Activated CD4-positive, alpha-beta memory T cell treated with anti-CD3 and anti-CD28 coated beads for 36 hours (primary cell): Measurements from ENCODE around the gene KAZN. TPM values are rescaled to one million over a fixed set of nuclear protein-coding genes. Genes with fewer than 3 reads are reported as not detected.

Experiments
- CTCF ChIA-PET: fragments of 350-600 bp; sonication (Branson Sonifier 250); formaldehyde crosslinking; loops from one replicate; lab custom pipeline; 2021; ENCODE audit warnings: antibody characterized with exemption, inconsistent platforms; lab: Charles Lee
- POLR2A ChIA-PET: fragments of 350-600 bp; sonication (Branson Sonifier 250); formaldehyde crosslinking; loops from one replicate; lab custom pipeline; 2021; ENCODE audit warnings: antibody characterized with exemption; lab: Charles Lee
- DNase-seq: peaks from one replicate; pipeline ENCODE4 v3.0.0-alpha.2; 2020
- H3K27ac Mint-ChIP-seq: one replicate; pipeline ENCODE4 v1.8.0; 2021; ENCODE audit warnings: mixed read lengths
- H3K27me3 Mint-ChIP-seq: one replicate; pipeline ENCODE4 v1.8.0; 2021; ENCODE audit warnings: mixed read lengths
- H3K36me3 Mint-ChIP-seq: one replicate; pipeline ENCODE4 v1.8.0; 2021; ENCODE audit warnings: mixed read lengths
- H3K4me1 Mint-ChIP-seq: one replicate; pipeline ENCODE4 v1.8.0; 2021; ENCODE audit warnings: low read depth, mixed read lengths
- H3K4me3 Mint-ChIP-seq: one replicate; pipeline ENCODE4 v1.8.0; 2021; ENCODE audit warnings: mild to moderate bottlenecking, mixed read lengths
- H3K9me3 Mint-ChIP-seq: one replicate; pipeline ENCODE4 v1.8.0; 2021; ENCODE audit warnings: mixed read lengths
- intact Hi-C: fragments of 100-400 bp; cut with micrococcal nuclease; formaldehyde crosslinking; loops from one replicate; pipeline ENCODE4 v1.15.1; 2023
- total RNA-seq, 2 experiments: library from RNA; stranded (reverse); gene quantifications; one replicate each; pipeline ENCODE4 v1.2.3, GENCODE V29; 2021

The KAZN gene
- total RNA-seq, 2 experiments from 2014 or later: 0.31 to 0.33 TPM

- H3K36me3 Mint-ChIP-seq: no peaks in the 10 kb centered on the region
- H3K27ac Mint-ChIP-seq: no peak overlapping the region
- CTCF ChIA-PET: interaction anchor here (1.2 kb wide), 1 partner anchor 18 kb away, joined by 3 read pairs; no protein-coding TSS in a partner anchor
- POLR2A ChIA-PET: no interaction called here
- no peaks in the 10 kb centered on the region for H3K9me3 Mint-ChIP-seq
- no peaks in the 10 kb centered on the region for H3K27me3 Mint-ChIP-seq
- no peaks in the 10 kb centered on the region for H3K4me1 Mint-ChIP-seq
- DNase-seq: no peak
- intact Hi-C loops: no loop called here
- H3K4me3 Mint-ChIP-seq: no peak overlapping the region
These were observed 446.6 kb downstream of the KAZN start for GRCh38 chr1:15045123-15045522.

- peak; percentile 61 for DNase-seq
- peaks cover 1% of the 10 kb centered on the region for H3K27me3 Mint-ChIP-seq
- ChIA-PET CTCF (interaction anchor here (0.7 to 1.4 kb wide), 4 partner anchors 11 to 268 kb away, joined by 3 read pairs; no protein-coding TSS in a partner anchor), POLR2A (no interaction called here)
- H3K4me3 Mint-ChIP-seq: no peak overlapping the region
- H3K4me1 Mint-ChIP-seq: no peaks in the 10 kb centered on the region
- H3K36me3 Mint-ChIP-seq: no peaks in the 10 kb centered on the region
- H3K27ac Mint-ChIP-seq: no peak overlapping the region
- intact Hi-C loops: no loop called here
- peaks cover 1% of the 10 kb centered on the region for H3K9me3 Mint-ChIP-seq
These were observed 448.1 kb downstream of the KAZN start for GRCh38 chr1:15046487-15047165.

DNA sequence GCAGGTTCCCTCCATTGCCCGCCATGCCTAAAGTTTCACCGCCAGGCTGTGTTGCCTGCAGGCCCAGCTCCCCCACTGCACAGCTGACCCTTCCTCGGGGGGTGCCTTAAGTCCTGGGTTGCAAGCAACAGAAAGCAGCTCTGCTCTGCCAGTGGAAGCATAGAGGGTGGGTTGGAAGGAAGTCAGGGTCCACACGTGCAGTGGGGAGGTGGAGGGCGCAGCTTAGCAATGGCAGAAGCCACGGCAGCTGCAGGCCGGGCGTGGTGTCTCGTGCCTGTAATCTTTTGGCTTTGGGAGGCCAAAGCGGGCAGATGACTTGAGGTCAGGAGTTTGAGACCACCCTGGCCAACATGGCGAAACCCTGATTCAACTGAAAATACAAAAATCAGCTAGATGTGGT, 448.8 kb downstream of the KAZN start:
- Mint-ChIP-seq H3K27me3 (peaks cover 1% of the 10 kb centered on the region), H3K36me3 (no peaks in the 10 kb centered on the region), H3K4me3 (no peak overlapping the region), H3K4me1 (no peaks in the 10 kb centered on the region), H3K9me3 (peaks cover 7% of the 10 kb centered on the region), H3K27ac (no peak overlapping the region)
- POLR2A ChIA-PET: no interaction called here
- CTCF ChIA-PET: interaction anchor here (1.0 to 1.4 kb wide), 3 partner anchors 10 to 269 kb away, joined by 3 read pairs; no protein-coding TSS in a partner anchor
- DNase-seq: no peak
- intact Hi-C loops: no loop called here

- H3K36me3 Mint-ChIP-seq: no peaks in the 10 kb centered on the region
- H3K9me3 Mint-ChIP-seq: peaks cover 7% of the 10 kb centered on the region
- H3K4me1 Mint-ChIP-seq: no peaks in the 10 kb centered on the region
- ChIA-PET POLR2A (no interaction called here), CTCF (no interaction called here)
- intact Hi-C loops: no loop called here
- no peak for DNase-seq
- H3K27me3 Mint-ChIP-seq: peaks cover 1% of the 10 kb centered on the region
- no peak overlapping the region for H3K4me3 Mint-ChIP-seq
- no peak overlapping the region for H3K27ac Mint-ChIP-seq
These were observed 450.0 kb downstream of the KAZN start for GRCh38 chr1:15048437-15048980.

DNA sequence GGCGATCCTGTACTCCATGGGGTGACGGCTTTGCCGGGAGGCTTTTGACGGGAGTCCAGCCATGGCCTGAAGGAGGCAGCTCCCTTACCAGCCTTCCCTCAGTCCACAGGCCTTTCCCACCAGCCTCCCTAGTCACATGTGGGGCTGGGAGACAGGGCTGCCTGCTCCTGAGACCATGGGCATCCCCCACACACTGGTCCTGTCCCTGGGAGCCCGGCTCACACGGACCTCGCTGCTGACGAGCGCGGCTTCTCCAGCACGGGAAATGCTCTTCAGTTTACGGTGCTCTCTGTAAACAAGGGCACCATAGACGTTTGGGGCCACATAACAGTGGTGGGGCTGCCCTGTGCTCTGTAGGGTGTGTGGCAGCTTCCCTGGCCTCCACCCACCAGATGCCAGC, 450.6 kb downstream of the KAZN start:
- no peak overlapping the region for H3K27ac Mint-ChIP-seq
- H3K27me3 Mint-ChIP-seq: peaks cover 1% of the 10 kb centered on the region
- H3K9me3 Mint-ChIP-seq: peaks cover 7% of the 10 kb centered on the region
- intact Hi-C loops: no loop called here
- DNase-seq: no peak
- ChIA-PET CTCF (no interaction called here), POLR2A (no interaction called here)
- no peaks in the 10 kb centered on the region for H3K36me3 Mint-ChIP-seq
- no peak overlapping the region for H3K4me3 Mint-ChIP-seq
- no peaks in the 10 kb centered on the region for H3K4me1 Mint-ChIP-seq

DNA sequence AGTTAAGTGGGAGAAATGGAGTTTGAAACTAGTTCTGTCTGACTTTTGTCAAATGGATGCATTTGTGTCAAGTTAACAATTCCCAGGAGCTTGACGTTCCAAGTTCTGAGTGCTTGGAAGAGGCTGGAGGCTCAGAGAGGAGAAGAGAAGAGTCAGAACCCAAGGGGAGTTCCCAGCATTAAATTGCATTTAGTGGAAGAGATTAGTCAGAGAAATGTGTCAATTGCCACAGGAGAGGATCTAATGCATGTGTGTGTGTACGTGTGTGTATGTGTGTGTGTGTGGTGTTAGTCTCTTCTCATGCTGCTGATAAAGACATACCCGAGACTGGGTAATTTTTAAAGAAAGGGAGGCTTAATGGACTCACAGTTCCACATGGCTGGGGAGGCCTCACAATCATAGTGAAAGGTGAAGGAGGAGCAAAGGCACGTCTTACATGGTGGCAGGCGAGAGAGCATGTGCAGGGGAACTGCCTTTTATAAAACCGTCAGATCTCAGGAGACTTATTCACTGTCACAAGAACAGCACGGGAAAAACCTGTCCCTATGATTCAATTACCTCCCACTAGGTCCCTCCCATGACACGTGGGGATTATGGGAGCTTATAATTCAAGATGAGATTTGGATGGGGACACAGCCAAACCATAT, 453.5 kb downstream of the KAZN start:
- peaks cover 3% of the 10 kb centered on the region for H3K27me3 Mint-ChIP-seq
- no peak overlapping the region for H3K4me3 Mint-ChIP-seq
- intact Hi-C loops: no loop called here
- H3K27ac Mint-ChIP-seq: no peak overlapping the region
- POLR2A ChIA-PET: no interaction called here
- H3K9me3 Mint-ChIP-seq: peaks cover 7% of the 10 kb centered on the region
- no peaks in the 10 kb centered on the region for H3K36me3 Mint-ChIP-seq
- CTCF ChIA-PET: interaction anchor here (0.7 kb wide), 1 partner anchor 504 kb away, joined by 3 read pairs; no protein-coding TSS in a partner anchor
- no peak for DNase-seq
- H3K4me1 Mint-ChIP-seq: no peaks in the 10 kb centered on the region

GRCh38 chr1:15053153-15053552, 454.7 kb downstream of the KAZN start:
- Mint-ChIP-seq H3K9me3 (peaks cover 7% of the 10 kb centered on the region), H3K4me1 (no peaks in the 10 kb centered on the region), H3K36me3 (no peaks in the 10 kb centered on the region), H3K27ac (no peak overlapping the region), H3K27me3 (peaks cover 3% of the 10 kb centered on the region), H3K4me3 (no peak overlapping the region)
- no peak for DNase-seq
- POLR2A ChIA-PET: no interaction called here
- intact Hi-C loops: no loop called here
- CTCF ChIA-PET: no interaction called here

GRCh38 chr1:15055736-15056415, 457.4 kb downstream of the KAZN start:
- peaks cover 2% of the 10 kb centered on the region for H3K27me3 Mint-ChIP-seq
- DNase-seq: no peak
- intact Hi-C loops: no loop called here
- H3K27ac Mint-ChIP-seq: no peak overlapping the region
- no peak overlapping the region for H3K4me3 Mint-ChIP-seq
- no peaks in the 10 kb centered on the region for H3K4me1 Mint-ChIP-seq
- ChIA-PET POLR2A (no interaction called here), CTCF (no interaction called here)
- H3K36me3 Mint-ChIP-seq: no peaks in the 10 kb centered on the region
- H3K9me3 Mint-ChIP-seq: peaks cover 7% of the 10 kb centered on the region

DNA sequence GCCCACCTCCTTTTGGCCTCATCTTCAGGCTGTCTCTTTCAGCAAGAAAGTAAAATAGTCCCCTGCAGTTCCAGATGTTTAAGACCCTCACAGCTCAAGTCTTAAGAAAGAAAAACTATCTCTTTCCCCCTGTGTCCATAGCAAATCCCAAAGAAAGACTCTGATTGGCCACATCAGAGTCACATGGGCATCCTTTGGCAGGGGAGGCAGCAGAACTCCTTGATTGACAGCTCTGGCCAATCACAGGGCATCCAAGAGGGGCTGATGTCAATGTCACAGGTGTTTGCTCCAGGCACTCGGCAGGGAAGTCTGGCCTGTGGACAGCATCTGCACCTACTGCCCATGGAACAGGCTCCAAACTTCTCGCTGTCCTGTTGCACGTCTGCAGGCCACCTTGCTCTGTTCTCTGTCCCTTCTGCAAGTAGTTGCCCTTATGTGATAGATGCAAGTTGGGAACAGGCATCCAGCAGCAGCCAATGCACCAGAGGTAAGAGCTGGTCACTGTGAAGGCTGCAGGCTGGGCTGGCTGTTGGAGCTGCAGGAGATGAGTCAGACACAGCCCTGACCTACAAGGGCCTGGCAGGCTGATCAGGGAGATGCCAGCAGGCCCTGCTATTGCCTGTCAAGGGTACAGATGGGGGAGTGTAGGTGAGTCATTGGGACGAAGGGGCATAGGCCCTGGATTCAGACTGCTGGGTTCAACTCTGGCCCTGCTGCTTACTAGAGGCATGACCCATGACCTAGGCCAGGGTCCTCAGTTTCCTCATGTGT, 458.2 kb downstream of the KAZN start:
- CTCF ChIA-PET: interaction anchor here (0.8 kb wide), 1 partner anchor 10 kb away, joined by 3 read pairs; no protein-coding TSS in a partner anchor
- intact Hi-C loops: no loop called here
- Mint-ChIP-seq H3K9me3 (peaks cover 5% of the 10 kb centered on the region), H3K4me1 (no peaks in the 10 kb centered on the region), H3K36me3 (no peaks in the 10 kb centered on the region), H3K4me3 (no peak overlapping the region), H3K27me3 (peaks cover 2% of the 10 kb centered on the region), H3K27ac (no peak overlapping the region)
- DNase-seq: no peak
- POLR2A ChIA-PET: no interaction called here

DNA sequence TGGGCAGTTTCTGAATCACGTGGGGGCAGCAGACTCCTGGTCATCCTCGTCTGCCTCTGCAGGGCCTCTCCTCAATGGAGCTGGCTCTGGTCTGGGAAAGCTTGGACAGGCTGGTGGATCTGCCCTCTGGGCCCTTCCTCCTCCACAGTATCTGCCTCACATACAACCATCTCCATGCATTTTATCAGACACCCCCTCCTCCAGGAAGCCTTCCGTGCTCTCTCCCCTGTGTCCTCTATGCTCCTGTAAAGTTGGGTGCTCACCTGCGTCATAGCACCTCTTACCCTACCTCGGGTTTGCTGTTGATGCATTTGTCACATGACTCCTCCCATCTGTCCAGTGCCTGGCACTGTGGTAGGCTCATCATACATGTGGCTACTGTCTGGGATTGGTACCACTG, 459.3 kb downstream of the KAZN start:
- Mint-ChIP-seq H3K27me3 (peaks cover 2% of the 10 kb centered on the region), H3K4me3 (no peak overlapping the region), H3K27ac (no peak overlapping the region), H3K9me3 (peaks cover 6% of the 10 kb centered on the region), H3K36me3 (no peaks in the 10 kb centered on the region), H3K4me1 (no peaks in the 10 kb centered on the region)
- ChIA-PET POLR2A (no interaction called here), CTCF (interaction anchor here (0.8 kb wide), 1 partner anchor 11 kb away, joined by 3 read pairs; no protein-coding TSS in a partner anchor)
- intact Hi-C loops: no loop called here
- DNase-seq: no peak

- CTCF ChIA-PET: no interaction called here
- intact Hi-C loops: no loop called here
- H3K4me1 Mint-ChIP-seq: no peaks in the 10 kb centered on the region
- DNase-seq: no peak
- peaks cover 6% of the 10 kb centered on the region for H3K9me3 Mint-ChIP-seq
- no peak overlapping the region for H3K4me3 Mint-ChIP-seq
- no peaks in the 10 kb centered on the region for H3K36me3 Mint-ChIP-seq
- POLR2A ChIA-PET: no interaction called here
- H3K27ac Mint-ChIP-seq: no peak overlapping the region
- H3K27me3 Mint-ChIP-seq: peaks cover 2% of the 10 kb centered on the region
These were observed 459.8 kb downstream of the KAZN start for GRCh38 chr1:15058261-15058660.
